H54 (cell line): ENCODE data around the gene PID1.
"Not testable (repeated sequence)": the region's sequence is repeated elsewhere in the genome, so short reads cannot be mapped to it uniquely, and the experiment has no call there.

Experiments used
- DNase-seq: peaks from one replicate; pipeline ENCODE4 v3.0.0; 2011; ENCODE audit warnings: low spot score, mixed read lengths; ENCODE audit not compliant: insufficient read length
- FAIRE-seq: peaks from 3 replicates; lab custom pipeline; 2011; peaks lifted over from hg19 to GRCh38; lab: Jason Lieb, UNC
- POLR2A ChIP-seq: IDR thresholded peaks from 2 replicates; pipeline ENCODE4 v1.6.1; 2011; ENCODE audit warnings: low read depth, mild to moderate bottlenecking, low read length

The PID1 gene

DNA sequence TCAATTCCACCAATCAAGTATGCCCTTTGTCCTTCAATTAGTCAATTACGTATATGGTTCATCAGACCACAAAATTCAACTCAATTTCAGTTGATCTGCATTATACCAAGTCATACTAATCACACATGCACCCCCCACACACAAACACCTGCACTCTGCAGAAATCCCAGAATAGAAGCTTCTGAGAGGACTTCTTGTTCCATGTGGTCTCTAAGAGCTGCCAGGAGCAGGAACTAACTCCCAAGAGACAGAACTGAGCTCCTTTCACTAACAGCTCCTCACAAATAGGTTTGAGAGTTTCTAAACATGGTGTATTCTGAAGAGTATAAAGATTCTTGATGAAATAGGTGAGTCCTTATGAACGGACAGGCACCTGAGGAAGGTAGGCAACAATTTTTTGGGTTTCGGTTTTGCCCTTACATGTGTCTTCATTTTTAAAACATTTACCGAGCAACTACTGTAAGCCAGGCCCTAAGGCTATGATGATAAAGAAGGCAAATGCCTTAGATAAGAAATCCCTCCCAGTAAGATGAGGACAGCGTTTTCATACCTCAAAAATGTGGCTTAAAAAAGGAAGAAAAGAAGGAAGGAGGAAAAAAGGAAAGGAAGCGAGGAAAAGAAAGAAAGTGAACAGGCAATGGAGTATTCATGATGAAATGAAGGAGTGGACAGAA lies 183.1 kb downstream of the PID1 start:
- no peak for DNase-seq
- TF ChIP-seq POLR2A, result no peak
- FAIRE-seq, result no peak

DNA sequence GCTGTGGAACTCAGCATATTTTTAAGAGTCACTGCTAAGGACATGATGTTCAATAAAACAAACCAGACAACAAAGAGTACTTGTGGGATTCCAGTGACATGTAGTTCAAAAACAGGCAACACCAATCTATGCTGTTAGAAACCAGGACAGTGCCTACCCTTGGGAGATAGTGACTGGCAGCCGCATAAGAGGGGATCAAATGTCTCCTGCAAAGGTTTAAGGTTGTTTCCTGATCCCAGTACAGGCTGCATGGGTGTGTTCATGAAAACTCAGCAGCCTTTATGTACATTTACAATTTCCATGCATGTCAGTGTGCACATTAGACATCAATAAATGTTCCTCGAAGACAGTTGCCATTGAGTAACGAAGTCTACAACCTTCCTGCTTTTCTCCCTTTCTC lies 183.8 kb downstream of the PID1 start:
- FAIRE-seq (no peak), DNase-seq (no peak)
- no peak for TF ChIP-seq POLR2A

DNA sequence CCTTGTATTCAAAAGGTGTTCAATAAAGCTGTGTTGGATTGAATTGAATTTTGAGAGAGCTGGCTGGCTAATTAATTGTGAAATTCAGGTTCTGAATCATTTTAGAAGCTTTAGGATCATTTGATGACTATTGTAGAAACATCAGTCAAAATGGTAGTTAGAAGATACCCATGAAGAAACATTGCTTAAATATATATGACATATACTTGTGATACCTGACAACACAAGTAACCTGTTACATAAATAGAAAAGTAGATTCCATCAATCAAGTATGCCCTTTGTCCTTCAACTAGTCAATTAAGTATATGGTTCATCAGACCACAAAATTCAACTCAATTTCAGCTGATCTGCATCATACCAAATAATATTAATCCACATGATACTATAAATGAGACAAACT lies 185.6 kb downstream of the PID1 start:
- TF ChIP-seq POLR2A, result no peak
- no peak for FAIRE-seq
- no peak for DNase-seq

DNA sequence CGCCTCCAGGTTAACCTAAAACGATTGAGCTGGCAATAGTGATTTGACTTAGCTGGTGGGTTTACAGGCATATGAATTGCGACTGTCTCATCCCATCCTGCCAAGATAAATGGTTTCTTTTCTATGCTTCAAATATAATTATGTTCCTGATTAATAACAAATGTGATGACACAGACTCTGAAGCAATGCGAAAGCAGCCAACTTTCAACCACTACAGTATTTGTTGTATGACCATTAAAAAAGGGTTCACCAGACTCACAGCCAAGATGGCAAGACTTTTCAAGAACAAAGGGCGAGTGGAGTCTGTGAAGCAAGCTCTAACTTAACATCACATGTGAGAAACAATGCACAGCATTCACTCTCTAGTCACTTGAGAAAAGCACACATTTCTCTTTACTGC lies 186.6 kb downstream of the PID1 start:
- FAIRE-seq, result no peak

DNA sequence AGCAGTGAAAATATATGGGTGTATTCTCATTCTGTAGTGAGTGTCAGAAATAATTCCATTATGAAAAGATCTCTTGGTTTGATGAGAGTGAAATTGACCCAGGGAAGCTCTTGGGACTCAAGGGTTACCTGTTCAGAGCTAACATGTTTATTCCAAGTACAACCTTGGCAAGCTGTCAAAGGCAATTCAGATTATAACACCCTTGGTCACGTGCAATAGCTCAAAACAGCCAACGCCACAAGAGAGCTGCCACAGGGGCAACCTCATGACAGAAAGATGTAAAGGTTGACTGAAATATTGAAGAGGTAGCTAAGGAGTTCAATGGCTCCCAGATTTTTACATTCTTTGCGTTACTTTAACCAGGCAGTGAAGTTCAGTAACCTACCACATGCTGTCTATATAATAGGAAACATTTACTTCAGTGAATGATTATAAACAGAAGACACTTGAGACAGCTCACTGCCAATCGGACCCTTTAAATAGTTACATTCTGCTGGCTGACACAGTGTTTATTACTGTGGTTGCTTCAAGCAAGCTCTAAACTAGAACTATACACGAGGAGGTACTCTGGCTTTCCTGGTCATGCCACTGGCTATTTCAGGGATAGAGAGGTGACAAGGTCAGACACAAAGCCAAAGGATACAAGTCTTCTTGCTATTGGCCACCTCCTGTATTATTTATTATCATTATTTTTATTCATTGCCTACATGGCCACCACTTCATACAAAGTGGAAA lies 187.3 kb downstream of the PID1 start:
- no peak for DNase-seq
- TF ChIP-seq POLR2A, result no peak
- no peak for FAIRE-seq

More for the DNA sequence above, 186.6 kb downstream of the PID1 start:
- no peak for TF ChIP-seq POLR2A
- no peak for DNase-seq

DNA sequence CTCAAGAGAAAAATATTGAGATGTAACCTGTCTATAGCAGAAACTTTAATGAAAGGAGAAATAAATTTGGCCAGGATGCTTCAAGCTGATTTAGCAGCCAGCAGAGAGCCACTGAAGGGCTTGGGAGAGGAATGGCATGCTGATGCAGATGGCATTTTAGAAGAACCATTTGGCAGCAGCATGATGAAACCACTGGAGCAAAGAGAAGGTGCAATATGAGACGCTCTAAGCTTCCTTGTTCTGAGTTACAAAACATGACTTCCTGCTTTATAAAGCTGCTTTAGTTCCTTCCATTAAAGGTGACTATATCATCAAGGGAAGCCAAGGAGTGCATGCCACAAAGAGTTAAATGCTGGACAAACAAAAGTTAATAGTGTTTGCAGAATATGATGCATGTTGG lies 189.7 kb downstream of the PID1 start:
- DNase-seq (no peak), FAIRE-seq (no peak)
- no peak for TF ChIP-seq POLR2A

DNA sequence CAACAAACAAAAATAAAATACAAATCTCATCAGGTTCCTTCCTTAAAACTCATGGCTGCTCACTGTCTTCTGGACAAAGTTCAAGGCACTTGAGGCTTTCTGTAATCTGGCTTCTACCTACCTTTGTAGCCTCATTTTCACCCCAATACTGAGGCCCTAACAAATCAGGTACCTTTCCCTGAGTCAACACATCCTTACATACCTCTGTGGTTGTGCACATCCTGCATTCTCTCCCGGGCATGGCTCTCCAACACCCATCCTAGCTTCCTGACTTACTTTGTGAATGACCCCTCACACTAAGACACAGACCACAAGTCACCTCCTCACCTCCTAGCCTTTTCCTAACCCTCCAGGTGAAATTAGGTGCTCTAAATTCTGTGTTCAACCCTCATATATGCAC lies 190.9 kb downstream of the PID1 start:
- DNase-seq, result no peak
- no peak for FAIRE-seq
- TF ChIP-seq POLR2A, result no peak

DNA sequence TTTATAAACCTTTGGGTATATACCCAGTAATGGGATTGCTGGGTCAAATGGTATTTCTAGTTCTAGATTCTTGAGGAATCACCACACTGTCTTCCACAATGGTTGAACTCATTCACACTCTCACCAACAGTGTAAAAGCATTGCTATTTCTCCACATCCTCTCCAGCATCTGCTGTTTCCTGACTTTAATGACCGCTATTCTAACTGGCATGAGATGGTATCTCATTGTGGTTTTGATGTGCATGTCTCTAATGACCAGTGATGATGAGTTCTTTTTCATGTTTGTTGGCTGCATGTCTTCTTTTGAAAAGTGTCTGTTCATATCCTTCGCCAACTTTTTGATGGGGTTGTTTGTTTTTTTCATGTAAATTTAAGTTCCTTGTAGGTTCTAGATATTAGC lies 194.2 kb downstream of the PID1 start:
- DNase-seq, FAIRE-seq: not testable (repeated sequence)

DNA sequence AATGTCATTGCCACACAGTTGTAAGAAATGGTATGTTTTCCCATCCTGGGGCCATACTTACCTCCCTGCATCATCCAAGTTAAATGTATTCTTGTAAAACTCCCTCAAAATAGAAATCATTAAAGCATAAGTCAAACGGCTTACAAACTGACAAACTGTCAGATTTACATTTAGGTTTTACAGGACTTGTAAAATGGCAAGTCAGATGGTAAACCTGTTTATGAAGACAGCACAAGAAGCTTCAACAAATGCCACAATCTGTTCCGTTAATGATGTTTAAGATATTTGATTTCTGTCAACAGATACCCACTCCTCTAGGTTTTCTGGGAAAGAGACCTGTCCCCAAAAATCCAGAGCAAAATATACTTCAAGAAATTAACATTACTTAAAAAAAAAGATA lies 197.2 kb downstream of the PID1 start:
- FAIRE-seq (no peak), DNase-seq (no peak)

DNA sequence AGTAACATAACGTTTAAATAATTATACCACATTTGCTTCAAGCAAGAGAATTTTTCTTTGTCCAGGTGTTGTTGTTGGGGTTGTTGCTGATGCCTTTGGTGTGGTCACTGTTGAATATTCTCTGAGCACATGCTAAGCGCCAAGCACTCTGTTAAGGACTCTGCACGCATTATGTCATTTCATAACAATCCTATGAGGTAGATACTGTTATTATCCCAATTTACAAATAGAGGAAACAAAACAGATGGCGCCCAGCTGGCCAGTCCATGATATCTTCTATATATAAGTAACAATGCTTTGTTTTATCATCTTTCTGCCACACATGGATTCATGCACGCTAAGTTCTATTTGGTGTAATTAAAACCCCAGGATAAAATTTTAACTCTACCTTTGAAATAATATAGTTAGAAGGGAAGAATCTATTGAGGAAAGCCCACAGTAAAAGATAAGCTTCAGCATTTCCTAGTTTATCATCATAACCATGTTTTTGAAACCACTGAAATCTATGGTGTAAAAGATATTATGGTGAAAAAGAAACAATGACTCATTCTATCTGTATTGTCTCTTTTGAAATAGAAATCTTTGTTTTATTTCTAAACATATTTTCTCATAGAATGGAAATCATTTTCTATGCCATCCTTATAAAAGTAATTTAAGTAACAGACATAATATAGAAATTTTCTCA lies 199.7 kb downstream of the PID1 start:
- no peak for DNase-seq
- no peak for FAIRE-seq
- no peak for TF ChIP-seq POLR2A

More for the DNA sequence above, 197.2 kb downstream of the PID1 start:
- no peak for TF ChIP-seq POLR2A

DNA sequence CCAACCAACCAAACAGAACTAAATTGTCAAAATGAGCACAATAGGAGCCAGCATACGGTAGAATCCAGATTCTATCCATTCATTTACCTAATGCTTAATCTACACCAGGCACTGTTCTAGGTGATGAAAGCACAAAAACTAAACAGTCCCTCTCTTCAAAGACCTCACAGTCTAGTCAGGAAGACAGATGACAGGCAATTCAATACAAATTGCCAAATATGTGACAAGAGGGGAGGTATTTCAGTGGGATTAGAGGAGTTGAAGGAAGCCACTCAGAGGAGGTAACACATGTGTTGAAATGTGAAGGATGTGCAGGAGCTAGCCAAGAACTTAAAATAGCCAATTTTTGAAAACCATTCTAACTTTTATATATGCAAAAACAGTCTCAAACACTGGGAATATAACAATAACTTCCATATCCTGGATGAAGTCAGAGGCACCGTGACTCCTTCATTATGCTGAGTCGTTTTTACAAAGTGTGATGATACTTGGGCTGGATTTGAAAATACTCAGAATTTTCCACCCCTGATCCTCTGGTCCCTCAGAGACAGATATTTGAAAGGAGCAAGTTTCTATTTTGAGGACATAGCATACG lies 204.9 kb downstream of the PID1 start:
- FAIRE-seq, result no peak
- no peak for TF ChIP-seq POLR2A
- DNase-seq, result no peak

DNA sequence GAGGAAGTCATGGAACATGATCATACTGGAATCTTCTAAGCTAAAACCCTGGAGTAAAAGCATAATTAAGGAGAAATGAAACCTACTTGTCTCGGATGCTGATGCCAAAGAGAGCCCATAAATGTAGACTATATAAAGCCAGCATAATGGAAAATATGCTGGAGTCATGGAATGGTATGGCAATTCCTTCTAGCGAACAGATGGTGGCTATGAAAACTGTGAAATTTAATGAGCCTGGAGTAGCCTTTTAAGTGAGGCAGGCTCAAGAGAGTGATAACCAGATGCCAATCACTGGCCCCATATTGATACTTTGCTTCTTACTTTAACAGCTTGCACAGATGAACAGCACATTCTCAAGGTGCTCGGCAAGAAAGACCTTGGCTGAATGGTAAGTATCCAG lies 206.3 kb downstream of the PID1 start:
- no peak for TF ChIP-seq POLR2A
- DNase-seq (no peak), FAIRE-seq (no peak)

DNA sequence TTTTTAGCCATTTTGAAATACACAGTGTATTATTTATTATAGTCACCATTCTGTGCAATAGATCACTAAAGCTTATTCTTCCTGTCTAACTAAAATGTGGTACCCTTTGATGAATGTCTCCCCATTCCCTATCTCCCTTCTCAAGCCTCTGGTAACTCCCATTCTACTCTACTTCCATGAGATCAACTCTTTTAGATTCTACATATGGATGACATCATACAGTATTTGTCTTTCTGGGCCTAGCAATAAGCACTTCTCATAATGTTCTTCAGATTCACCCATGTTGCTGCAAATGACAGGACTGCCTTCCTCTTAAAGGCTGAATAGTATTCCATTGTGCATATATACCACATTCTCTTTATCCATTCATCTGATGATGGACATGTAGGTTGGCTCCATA lies 210.9 kb downstream of the PID1 start:
- DNase-seq (no peak), FAIRE-seq (no peak)
- no peak for TF ChIP-seq POLR2A
